Bone marrow (tissue), 2 donors: ENCODE results near the gene SHANK1.
A peak's percentile ranks its signal among the peaks of the same experiment; 100 is the strongest.

ENCODE experiments used
- DNase-seq, 2 donors: peaks; one replicate each; lab custom pipeline; 2025; lab: John Stamatoyannopoulos, UW

The SHANK1 gene

GRCh38 chr19:50686310-50687032, 33.1 kb downstream of the SHANK1 start:
- DNase-seq, result no peak

GRCh38 chr19:50679177-50680125, 40.2 kb downstream of the SHANK1 start:
- peak; percentile 26 to 72 for DNase-seq

- DNase-seq, result no peak
Observed at GRCh38 chr19:50678323-50678722, 41.3 kb downstream of the SHANK1 start.

GRCh38 chr19:50677636-50678035, 42.0 kb downstream of the SHANK1 start:
- no peak for DNase-seq

- DNase-seq, result no peak
Observed at GRCh38 chr19:50676625-50677197, 42.9 kb downstream of the SHANK1 start.

- no peak for DNase-seq
Observed at GRCh38 chr19:50673118-50673517, 46.5 kb downstream of the SHANK1 start.

GRCh38 chr19:50670102-50670380, 49.6 kb downstream of the SHANK1 start:
- no peak for DNase-seq

- DNase-seq, result peak; percentile 20 to 27
Observed at GRCh38 chr19:50669302-50670101, 50.1 kb downstream of the SHANK1 start.

GRCh38 chr19:50668879-50669278, 50.7 kb downstream of the SHANK1 start:
- DNase-seq, result no peak

GRCh38 chr19:50668416-50668815, 51.2 kb downstream of the SHANK1 start:
- no peak for DNase-seq

GRCh38 chr19:50667759-50668231, 51.8 kb downstream of the SHANK1 start:
- DNase-seq, result no peak

- no peak for DNase-seq
Observed at GRCh38 chr19:50667177-50667758, 52.3 kb downstream of the SHANK1 start.

GRCh38 chr19:50666346-50667176, 53.0 kb downstream of the SHANK1 start:
- DNase-seq, result no peak

- no peak for DNase-seq
Observed at GRCh38 chr19:50664204-50664603, 55.4 kb downstream of the SHANK1 start.

- DNase-seq, result no peak
Observed at GRCh38 chr19:50663482-50663790, 56.2 kb downstream of the SHANK1 start.

- DNase-seq, result no peak
Observed at GRCh38 chr19:50662651-50663481, 56.7 kb downstream of the SHANK1 start.

GRCh38 chr19:50661766-50662650, 57.6 kb downstream of the SHANK1 start:
- DNase-seq, result no peak

GRCh38 chr19:50661023-50661422, 58.6 kb downstream of the SHANK1 start:
- no peak for DNase-seq

GRCh38 chr19:50660088-50660366, 59.6 kb downstream of the SHANK1 start:
- no peak for DNase-seq
